NCI-H345 (cell line): Measurements from ENCODE around the gene PSMB3.
"Not testable (repeated sequence)": the region's sequence is repeated elsewhere in the genome, so short reads cannot be mapped to it uniquely, and the experiment has no call there.

Source experiments
- DNase-seq: peaks from one replicate; lab custom pipeline; 2025; lab: John Stamatoyannopoulos, UW

Gene PSMB3

DNA sequence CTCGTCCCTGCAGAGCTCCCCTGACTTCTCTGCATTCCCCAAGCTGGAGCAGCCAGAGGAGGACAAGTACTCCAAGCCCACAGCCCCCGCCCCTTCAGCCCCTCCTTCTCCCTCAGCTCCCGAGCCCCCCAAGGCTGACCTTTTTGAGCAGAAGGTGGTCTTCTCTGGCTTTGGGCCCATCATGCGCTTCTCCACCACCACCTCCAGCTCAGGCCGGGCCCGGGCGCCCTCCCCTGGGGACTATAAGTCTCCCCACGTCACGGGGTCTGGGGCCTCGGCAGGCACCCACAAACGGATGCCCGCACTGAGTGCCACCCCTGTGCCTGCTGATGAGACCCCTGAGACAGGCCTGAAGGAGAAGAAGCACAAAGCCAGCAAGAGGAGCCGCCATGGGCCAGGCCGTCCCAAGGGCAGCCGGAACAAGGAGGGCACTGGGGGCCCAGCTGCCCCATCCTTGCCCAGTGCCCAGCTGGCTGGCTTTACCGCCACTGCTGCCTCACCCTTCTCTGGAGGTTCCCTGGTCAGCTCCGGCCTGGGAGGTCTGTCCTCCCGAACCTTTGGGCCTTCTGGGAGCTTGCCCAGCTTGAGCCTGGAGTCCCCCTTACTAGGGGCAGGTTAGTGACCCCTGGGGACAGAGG, 36.1 kb upstream of the PSMB3 start:
- no peak for DNase-seq

DNA sequence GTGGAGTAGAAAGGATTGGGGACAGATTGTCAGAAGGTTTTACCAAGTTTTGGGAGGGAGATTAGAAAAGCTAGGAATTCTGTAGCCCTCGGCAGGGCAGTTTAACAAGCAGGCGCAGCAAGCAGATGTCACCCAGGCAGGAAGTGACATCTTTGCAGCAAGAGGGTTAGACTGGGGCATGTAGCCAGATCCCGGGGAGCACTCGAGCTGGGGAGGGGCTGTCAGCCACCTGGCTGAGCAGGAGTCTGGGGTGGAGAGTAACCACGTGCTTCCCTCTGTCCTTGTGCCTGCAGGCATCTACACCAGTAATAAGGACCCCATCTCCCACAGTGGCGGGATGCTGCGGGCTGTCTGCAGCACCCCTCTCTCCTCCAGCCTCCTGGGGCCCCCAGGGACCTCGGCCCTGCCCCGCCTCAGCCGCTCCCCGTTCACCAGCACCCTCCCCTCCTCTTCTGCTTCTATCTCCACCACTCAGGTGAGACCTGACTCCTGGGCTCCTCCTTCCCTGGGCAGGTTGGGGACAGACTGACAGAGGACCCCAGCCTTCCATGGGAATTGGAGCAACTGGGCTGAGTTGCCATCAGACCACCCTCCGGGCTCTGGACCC, 35.3 kb upstream of the PSMB3 start:
- DNase-seq, result no peak

DNA sequence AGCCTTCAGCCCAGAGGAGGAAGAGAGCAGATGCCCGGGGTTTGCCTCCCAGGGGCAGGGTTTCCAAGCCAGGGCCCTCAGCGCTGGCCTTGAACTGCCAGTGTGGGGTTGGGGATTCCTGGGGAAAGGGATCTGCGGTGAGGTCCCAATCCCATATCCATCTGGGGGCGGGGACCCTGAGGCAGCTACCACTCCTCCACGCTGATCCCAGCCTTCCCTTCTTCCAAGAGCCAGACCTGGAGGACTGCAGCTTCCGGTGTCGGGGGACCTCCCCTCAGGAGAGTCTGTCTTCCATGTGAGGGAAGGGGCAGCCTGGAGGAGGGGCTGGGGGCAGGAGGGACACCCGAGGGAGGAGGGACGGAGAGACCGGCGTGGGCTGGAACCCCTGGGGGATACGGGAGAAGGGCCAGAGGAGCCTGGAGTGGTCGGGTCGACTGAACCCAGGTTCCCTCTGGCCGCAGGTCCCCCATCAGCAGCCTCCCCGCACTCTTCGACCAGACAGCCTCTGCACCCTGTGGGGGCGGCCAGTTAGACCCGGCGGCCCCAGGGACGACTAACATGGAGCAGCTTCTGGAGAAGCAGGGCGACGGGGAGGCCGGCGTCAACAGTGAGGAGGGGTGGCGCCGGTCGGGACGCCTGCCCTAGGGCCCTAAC, 33.1 kb upstream of the PSMB3 start:
- DNase-seq, result no peak

DNA sequence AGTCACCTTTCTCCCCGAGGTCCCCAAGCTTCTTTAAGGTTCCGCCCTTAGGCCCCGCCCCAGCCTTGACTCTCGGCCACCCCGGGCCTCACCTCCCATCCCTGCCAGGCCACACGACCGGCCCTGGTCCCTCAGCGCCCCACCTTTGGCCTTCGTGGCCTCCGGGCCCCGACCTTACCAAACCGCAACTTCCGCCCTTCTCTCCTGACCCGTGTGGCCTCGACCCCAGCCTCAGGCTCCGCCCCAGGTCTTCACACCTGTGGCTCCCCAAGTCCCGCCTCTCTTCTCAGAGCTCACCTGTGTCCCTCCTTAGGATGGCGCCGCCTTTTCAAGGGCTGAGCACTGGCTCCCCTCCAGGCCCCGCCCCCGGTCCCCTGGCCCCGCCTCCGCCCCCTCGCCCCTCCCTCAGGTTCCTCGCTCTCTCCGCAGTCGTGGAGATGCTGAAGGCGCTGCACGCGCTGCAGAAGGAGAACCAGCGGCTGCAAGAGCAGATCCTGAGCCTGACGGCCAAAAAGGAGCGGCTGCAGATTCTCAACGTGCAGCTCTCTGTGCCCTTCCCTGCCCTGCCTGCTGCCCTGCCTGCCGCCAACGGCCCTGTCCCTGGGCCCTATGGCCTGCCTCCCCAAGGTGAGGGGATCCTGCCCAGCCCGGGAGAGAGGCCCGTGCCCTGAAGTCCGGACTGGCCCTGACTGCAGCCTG, 32.4 kb upstream of the PSMB3 start:
- DNase-seq, result no peak

DNA sequence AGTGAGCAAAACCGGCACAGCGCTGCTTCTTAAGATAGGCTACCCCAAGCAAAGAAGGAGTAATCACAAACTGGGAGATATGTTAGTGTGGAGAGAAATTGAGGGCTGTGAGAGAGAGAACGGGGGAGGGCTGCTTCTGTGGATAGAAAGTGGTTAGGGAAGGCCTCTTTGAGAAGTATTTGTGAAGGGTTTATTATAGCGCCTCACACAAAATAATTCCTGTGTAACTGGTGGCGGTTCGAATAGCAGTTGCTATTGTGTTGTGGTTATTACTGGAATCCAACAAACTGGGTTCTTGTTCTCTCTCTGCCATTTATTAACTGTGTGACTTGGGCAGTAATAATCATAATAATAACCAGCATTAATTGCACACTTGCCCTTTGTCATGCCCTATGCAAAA, 31.6 kb upstream of the PSMB3 start:
- no peak for DNase-seq

DNA sequence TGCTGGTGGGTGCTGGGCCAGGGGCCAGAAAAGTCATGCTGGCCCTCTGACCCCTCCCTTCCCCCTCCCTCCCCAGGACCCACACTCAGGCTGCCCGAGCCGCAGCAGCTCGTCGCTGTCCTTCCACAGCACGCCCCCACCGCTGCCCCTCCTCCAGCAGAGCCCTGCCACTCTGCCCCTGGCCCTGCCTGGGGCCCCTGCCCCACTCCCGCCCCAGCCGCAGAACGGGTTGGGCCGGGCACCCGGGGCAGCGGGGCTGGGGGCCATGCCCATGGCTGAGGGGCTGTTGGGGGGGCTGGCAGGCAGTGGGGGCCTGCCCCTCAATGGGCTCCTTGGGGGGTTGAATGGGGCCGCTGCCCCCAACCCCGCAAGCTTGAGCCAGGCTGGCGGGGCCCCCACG, 30.7 kb upstream of the PSMB3 start:
- DNase-seq, result no peak

DNA sequence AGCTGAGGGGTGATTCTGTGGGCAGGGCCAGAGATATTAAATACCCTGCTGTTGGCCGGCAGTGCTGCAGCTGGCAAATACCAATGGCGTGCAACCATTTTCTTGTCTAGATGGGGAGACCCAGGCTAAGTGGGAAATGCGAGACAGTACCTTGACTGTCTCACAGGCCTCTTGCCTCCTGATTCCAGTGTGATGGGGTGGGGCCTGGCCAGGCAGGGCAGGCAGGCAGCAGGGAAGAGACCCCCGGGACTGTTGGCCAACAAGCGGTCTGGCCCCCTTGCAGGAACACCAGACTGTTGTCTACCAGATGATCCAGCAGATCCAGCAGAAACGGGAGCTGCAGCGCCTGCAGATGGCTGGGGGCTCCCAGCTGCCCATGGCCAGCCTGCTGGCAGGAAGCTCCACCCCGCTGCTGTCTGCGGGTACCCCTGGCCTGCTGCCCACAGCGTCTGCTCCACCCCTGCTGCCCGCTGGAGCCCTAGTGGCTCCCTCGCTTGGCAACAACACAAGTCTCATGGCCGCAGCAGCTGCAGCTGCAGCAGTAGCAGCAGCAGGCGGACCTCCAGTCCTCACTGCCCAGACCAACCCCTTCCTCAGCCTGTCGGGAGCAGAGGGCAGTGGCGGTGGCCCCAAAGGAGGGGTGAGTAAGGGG, 28.1 kb upstream of the PSMB3 start:
- DNase-seq, result peak; percentile 75

DNA sequence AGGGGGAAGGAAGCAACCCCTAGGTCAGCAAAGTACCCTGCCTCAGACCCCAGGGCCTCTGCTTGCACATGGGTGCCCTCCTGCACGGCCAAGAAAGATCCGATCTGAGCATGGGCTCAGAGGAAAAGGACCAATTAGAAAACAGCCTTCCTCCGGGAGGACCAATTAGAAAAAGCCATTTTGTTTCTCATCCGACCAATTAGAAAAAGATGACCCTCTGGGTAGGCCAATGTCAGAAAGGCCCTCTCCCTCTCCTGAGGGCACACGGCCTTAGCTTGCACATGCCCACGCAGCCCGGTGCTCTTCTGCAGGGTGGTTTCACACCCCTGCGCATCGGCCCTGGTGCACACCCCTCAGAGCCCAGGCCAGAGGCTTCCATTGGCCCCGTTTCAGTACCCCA, 27.5 kb upstream of the PSMB3 start:
- no peak for DNase-seq

DNA sequence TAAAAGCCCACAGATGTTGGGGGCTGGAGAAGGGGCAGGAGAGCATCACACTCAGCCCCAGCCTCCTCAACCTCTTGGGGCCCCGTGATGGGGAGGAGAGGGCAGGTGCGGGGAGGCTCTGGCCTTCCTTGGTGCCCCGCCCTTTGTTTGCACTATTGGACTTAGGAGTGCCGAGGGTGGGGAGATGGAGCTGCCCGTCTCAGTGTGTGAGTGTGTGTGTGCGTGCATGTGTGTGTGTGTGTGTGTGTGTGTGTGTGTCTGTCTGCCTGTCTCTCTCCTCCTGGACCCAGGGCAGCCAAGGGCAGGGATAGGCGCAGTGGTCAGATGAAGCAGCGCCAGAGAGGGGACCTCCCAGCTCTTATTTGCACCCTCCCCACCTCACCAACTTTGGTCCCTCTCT, 26.4 kb upstream of the PSMB3 start:
- DNase-seq, result not testable (repeated sequence)

DNA sequence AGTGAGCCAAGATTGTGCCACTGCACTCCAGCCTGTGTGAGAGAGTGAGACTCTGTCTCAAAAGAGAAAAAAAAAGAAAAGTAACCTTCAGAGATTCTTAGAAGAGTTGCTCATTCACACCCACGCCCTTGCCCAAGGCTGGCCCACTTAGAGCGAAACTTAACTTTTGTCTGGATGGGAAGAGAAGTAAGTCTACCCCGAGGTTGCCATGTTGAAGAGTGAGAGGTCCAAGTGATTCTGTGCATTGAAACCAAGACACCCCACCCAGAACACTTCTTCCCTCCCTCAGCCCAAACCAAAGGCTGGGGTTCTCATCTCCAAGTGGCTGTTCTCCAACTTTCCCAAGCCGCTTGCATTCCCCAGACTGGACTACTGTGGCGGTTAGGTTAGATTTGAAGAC, 24.8 kb upstream of the PSMB3 start:
- no peak for DNase-seq

DNA sequence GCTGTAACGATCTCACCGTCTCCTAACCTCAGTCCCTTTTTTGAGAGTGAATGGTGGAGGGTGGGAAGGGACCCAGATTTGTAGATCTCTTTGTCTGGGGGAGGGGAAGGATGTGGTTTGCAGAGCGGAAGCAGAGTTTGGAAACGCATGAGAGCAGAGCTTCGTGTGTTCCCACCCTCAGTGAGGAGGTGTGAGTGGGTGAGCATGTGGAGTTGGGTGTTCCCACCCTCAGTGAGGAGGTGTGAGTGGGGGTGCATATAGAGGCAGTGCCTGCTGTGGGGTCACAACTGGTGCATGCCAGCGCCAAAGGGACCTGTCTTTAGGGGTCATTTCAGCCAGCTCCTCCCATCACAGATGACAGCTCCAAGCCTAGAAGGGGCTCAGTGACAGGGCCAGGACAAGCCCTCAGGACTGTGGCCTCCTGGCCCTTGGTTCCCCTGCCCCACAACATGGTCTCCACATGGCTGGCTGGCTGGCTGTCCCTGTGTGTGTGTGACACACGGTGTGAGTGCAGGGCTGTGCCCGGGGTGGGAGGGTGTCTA, 24.2 kb upstream of the PSMB3 start:
- DNase-seq, result no peak

DNA sequence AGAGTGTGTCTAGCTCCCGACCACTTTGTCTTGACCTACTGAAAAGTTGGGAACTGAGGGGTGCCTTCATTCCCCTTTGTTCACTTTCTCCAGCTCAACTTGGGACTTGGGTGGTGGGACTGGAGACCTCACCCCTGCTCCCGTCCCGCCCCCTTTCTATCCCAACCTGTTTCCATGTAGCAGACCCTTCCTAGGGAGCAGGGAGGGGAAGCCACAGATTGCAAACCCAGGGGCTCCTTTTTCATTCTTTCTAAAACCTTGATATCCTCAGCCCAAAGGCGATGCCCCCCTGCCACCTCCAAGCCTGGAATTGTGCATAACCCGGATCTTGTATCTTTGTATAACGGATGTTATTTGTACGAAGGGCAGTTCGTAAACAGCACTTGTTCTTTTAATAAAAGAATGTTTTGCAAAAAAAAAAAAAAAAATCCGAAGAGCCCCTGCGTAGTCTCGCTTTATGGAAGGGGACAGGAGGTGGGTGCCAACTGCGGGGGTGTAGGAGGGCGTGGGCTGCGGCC, 23.1 kb upstream of the PSMB3 start:
- no peak for DNase-seq

DNA sequence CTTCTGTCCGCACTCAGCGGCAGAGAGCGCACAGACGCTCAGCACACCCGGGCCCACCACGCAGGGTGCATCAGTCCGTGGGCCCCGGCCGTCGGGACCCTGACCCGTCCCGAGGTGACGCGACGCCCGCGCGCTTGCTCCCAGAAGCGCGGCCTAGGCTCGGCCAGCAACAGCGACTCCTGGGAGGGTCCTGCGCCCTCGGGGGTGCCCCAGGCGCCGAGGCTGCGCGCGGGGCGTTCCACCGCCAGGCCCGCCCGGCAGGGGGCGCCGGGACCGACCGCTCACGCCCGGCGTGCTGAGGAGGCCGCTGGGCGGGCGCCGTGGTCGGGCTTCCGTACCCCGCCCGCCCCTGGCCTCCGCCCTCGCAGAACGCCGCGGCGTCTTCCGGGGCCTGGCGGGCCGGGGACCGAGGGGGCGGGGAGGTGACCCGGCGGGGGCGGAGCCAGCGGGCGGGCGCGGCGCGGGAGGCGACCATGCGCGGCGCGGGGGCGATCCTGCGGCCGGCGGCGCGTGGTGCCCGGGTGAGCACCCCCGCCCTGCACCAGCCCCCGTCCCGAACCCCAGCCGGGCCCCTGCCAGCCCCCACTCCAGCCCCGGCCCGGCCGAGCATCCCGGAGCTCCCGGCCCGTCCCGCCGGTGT, 22.5 kb upstream of the PSMB3 start, which contains the start of gene CISD3:
Gene CISD3 (plus strand): TSS at position 456 of the 640 bp plus-strand sequence. CDS start 18 bp downstream, at position 474.
- peak; percentile 87 for DNase-seq

DNA sequence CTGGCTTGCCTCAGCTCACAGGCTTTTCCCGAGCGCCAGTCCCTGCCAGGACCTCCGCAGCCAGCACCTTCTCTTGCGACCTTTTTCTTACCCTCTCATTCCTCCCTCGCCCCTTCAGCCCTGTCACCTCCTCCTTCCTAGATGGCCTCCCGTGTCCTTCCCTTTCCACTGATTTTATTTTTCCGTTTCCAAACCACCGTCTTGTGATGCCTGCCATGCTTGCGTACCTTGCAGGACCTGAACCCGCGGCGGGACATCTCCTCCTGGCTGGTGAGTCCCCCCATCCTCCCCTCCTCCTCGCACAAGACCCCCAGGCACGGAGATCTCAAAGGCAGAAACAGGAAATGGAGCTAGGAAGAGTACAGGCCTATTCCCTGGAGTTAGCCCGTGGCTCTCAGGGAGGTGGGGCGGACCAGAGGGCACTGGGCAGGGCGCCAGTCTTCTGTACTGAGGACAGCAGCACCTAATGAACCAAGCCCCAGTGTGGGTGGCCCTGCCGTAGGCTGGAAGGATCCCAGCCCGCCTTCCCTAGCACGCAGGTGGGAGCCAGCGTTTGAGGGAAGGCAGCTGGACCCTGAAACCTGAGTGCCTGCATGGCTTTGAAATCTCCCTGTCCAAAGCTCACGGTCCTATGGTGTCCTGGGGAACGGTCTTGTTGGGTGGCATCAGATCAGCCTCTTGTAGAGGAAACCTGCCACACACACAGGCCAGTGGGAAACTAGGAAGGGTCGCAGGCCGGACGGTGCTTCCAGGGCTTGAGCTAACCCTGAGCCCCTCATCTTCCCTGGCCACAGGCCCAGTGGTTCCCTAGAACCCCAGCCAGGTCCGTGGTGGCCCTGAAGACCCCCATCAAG, 21.8 kb upstream of the PSMB3 start:
- DNase-seq, result peak; percentile 47

DNA sequence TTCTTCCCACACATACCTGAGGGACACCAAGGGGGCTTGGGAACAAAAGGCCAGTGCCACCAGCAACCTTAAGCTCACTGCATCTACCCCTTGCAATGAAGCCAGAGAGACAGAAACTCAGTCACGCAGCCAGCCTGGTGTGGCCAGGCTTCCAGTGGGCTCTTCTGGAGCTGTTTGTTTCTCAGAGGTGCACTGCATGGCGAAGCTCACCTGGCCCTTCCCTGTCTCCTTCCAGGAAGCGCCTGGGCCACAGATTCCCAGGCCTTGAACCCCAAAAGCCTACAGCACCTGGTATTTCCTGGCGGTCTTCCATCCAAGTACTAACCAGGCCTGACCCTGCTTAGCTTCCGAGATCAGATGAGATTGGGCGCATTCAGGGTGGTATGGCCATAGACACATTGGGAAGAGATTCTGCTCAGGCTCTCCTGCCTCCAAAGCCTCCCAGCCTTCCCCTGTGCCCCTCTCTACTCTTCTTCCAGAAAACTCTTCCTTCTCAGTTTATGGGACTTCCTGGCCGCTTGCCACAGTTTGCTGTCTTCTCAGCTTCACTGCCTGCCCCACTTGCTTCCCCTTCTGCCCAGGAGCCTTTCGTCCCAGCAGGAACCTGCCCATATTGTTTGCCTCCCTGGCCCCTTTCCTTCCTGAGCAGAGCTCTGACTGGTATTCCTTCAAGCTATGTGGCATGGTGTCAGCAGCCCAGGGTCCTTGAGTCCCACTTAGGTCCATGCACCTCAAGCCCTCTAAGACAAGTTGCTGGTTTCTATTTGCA, 20.8 kb upstream of the PSMB3 start:
- DNase-seq, result no peak

DNA sequence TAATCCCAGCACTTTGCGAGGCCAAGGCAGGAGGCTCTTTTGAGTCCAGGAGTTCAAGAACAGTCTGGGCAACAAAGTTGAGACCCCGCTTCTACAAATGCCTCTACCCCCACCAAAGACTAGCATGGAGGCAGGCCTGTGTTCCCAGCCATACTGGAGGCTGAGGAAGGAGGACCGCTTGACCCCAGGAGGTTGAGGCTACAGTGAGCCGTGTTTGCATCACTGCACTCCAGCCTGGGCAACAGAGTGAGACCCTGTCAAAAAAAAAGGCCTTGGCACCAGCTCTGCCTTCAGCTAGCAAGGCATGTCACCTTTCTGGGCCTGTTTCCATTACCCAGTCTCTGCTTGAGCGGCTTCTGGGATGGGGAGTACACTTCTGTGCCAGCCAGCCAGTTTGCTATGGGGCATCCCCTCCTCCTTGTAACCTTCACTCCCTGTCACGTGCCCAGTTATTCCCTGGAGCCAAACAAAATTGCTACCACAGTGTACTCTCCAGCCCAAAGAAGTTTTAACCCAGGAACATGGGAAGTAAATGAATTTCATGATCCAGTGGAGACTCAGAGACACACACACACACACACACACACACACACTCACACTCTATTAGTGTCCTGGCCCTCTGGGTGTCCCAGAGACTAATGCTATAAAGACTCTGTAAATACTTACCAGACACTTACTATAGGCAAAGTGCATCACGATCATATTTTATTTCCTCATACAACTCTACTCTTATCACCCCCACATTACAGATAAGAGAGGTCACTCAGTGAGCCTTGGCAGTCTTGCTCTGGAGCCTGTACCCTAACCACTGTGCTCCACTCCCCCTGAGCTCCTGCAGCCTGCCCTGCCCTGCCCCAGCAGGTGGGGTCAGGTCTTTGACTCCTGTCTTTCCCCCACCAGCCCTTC, 19.9 kb upstream of the PSMB3 start:
- DNase-seq, result no peak

DNA sequence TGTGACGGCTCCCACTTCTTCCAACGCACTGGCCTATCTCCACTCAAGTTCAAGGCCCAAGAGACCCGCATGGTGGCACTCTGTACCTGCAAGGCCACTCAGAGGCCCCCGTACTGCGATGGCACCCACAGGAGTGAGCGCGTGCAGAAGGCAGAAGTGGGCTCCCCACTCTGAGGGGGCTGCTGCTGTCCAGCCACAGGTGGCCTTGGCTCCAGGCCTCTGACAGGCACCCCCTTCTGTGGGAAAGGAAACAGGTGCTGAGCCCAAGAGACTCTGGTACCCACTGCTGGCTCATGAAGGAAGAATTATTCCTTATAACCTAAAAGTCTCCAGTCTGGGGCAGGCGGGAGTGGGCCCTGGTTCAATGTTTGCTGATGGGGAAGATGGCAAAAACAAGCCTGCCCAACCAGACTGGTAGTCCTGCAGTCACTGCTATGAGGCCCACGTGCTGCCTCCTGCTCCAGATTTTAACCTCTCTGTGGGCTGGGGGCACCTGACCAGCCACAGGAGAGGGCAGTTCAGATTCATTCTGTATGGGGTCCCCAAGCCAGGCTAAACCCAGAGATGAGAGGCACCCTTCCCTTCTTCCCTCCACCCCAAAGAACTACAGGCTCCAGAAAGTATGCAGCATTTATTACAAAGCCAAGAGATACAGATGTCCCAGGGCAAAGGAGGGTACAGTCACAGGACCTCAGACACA, 19.1 kb upstream of the PSMB3 start:
- no peak for DNase-seq
